Liver (tissue), 9 donors: ENCODE results near the gene DOCK6. TPM values are rescaled to one million over a fixed set of nuclear protein-coding genes. Genes with fewer than 3 reads are reported as not detected.

Source experiments
- DNase-seq: peaks from one replicate; pipeline ENCODE4 v3.0.0-alpha.2; 2017; ENCODE audit warnings: low spot score
- H3K27ac ChIP-seq, 2 donors: one replicate each; pipeline ENCODE4 v1.7.0; 2013; ENCODE audit warnings: inconsistent platforms in 2 of 2, low read length in 2 of 2, control low read depth in 1 of 2, low read depth in 1 of 2, mild to moderate bottlenecking in 1 of 2
- H3K27me3 ChIP-seq, 4 donors: one replicate each; pipeline versions ENCODE4 v1.6.1 to v1.7.0; 2013; ENCODE audit warnings: low read length in 3 of 4, inconsistent platforms in 1 of 4, mild to moderate bottlenecking in 1 of 4, moderate library complexity in 1 of 4; ENCODE audit not compliant: control insufficient read depth in 4 of 4, insufficient read depth in 4 of 4
- H3K36me3 ChIP-seq, 4 donors: one replicate each; pipeline versions ENCODE4 v1.6.1 to v1.7.0; 2013; ENCODE audit warnings: low read length in 3 of 4, mild to moderate bottlenecking in 3 of 4, low read depth in 1 of 4, moderate library complexity in 1 of 4; ENCODE audit not compliant: control insufficient read depth in 4 of 4, insufficient read depth in 3 of 4
- H3K4me1 ChIP-seq, 4 donors: one replicate each; pipeline versions ENCODE4 v1.6.1 to v1.7.0; 2013; ENCODE audit warnings: low read length in 3 of 4, mild to moderate bottlenecking in 3 of 4, moderate library complexity in 1 of 4; ENCODE audit not compliant: control insufficient read depth in 4 of 4, insufficient read depth in 4 of 4
- H3K4me3 ChIP-seq, 3 donors: one replicate each; pipeline versions ENCODE4 v1.6.1 to v1.7.0; 2013; ENCODE audit warnings: low read length in 3 of 3, control low read depth in 1 of 3, low read depth in 1 of 3, mild to moderate bottlenecking in 1 of 3
- H3K9ac ChIP-seq, 2 donors: one replicate each; pipeline ENCODE4 v1.7.0; 2013; ENCODE audit warnings: low read length in 2 of 2, mild to moderate bottlenecking in 2 of 2, moderate library complexity in 2 of 2, control low read depth in 1 of 2, low read depth in 1 of 2
- H3K9me3 ChIP-seq, 4 donors: one replicate each; pipeline versions ENCODE4 v1.6.1 to v1.7.0; 2013; ENCODE audit warnings: low read length in 3 of 4; ENCODE audit not compliant: control insufficient read depth in 4 of 4
- CTCF ChIP-seq: fragments of 150-350 bp; IDR thresholded peaks from 2 replicates; pipeline ENCODE4 v1.5.1; 2017; ENCODE audit warnings: improper control_type of control experiment, low read depth, low read length; ENCODE audit not compliant: missing input control
- EGR1 ChIP-seq, 2 donors: IDR thresholded peaks; 2 replicates each; pipeline ENCODE4 v1.6.1; 2016 to 2018; ENCODE audit warnings: antibody characterized with exemption in 2 of 2, low read depth in 2 of 2
- FOXA1 ChIP-seq: IDR thresholded peaks from 2 replicates; pipeline ENCODE4 v1.6.1; 2016; ENCODE audit warnings: antibody characterized with exemption
- FOXA2 ChIP-seq: IDR thresholded peaks from 2 replicates; pipeline ENCODE4 v1.6.1; 2016; ENCODE audit warnings: antibody characterized with exemption
- GABPA ChIP-seq, 2 donors: IDR thresholded peaks in 1 of 2; conservative IDR thresholded peaks in 1 of 2; 2 replicates each; pipeline ENCODE4 v1.6.1; 2016; ENCODE audit warnings: antibody characterized with exemption in 2 of 2, mild to moderate bottlenecking in 1 of 2, moderate library complexity in 1 of 2
- HNF4A ChIP-seq, 2 donors: conservative IDR thresholded peaks; 2 replicates each; pipeline ENCODE4 v1.6.1; 2016; ENCODE audit warnings: antibody characterized with exemption in 2 of 2, mild to moderate bottlenecking in 2 of 2
- HNF4G ChIP-seq: IDR thresholded peaks from 2 replicates; pipeline ENCODE4 v1.6.1; 2016; ENCODE audit warnings: antibody characterized with exemption
- JUND ChIP-seq, 2 donors: IDR thresholded peaks; 2 replicates each; pipeline ENCODE4 v1.6.1; 2016; ENCODE audit warnings: antibody characterized with exemption in 2 of 2
- MAX ChIP-seq: IDR thresholded peaks from 2 replicates; pipeline ENCODE4 v1.6.1; 2016; ENCODE audit warnings: antibody characterized with exemption
- NR2F2 ChIP-seq: IDR thresholded peaks from 2 replicates; pipeline ENCODE4 v1.6.1; 2016; ENCODE audit warnings: antibody characterized with exemption
- RAD21 ChIP-seq, 2 donors: IDR thresholded peaks; 2 replicates each; pipeline ENCODE4 v1.6.1; 2016; ENCODE audit warnings: antibody characterized with exemption in 2 of 2, mild to moderate bottlenecking in 2 of 2
- RXRA ChIP-seq, 2 donors: IDR thresholded peaks; 2 replicates each; pipeline ENCODE4 v1.6.1; 2017 to 2018; ENCODE audit warnings: antibody characterized with exemption in 2 of 2, mild to moderate bottlenecking in 1 of 2
- SP1 ChIP-seq: IDR thresholded peaks from 2 replicates; pipeline ENCODE4 v1.6.1; 2018; ENCODE audit warnings: antibody characterized with exemption, mild to moderate bottlenecking
- TAF1 ChIP-seq: conservative IDR thresholded peaks from 2 replicates; pipeline ENCODE4 v1.6.1; 2016; ENCODE audit warnings: antibody characterized with exemption, mild to moderate bottlenecking
- YY1 ChIP-seq: IDR thresholded peaks from 2 replicates; pipeline ENCODE4 v1.6.1; 2016; ENCODE audit warnings: antibody characterized with exemption, mild to moderate bottlenecking
- WGBS: extraction: QIAGEN DNeasy Blood & Tissue Kit; methylation state at CpG from one replicate; pipeline ENCODE4 v1.1.7; 2013; 5-methylcytosine and 5-hydroxymethylcytosine counted together
- polyA plus RNA-seq, 2 donors: library from polyadenylated mRNA; stranded (reverse) in 1 of 2; unstranded in 1 of 2; fragments of 200-250 nt in 1 of 2; fragments of >200 nt in 1 of 2; fragmentation: Nextera tagmentation in 1 of 2; extraction: Ambion mirVana in 1 of 2; gene quantifications; one replicate each; pipeline versions ENCODE4 v1.2.1 to v1.2.3, GENCODE V29; 2013 to 2015
- total RNA-seq, 2 donors: library from RNA; depleted of rRNA; stranded (reverse); fragments of >200 nt; gene quantifications; one replicate each; pipeline ENCODE4 v1.2.3, GENCODE V29; 2014
- TF ChIP-seq, protein P1 (sequence below): IDR thresholded peaks from 2 replicates; pipeline ENCODE4 v1.6.1; 2016; ENCODE audit warnings: antibody characterized with exemption, mild to moderate bottlenecking
- TF ChIP-seq, protein P2 (sequence below): IDR thresholded peaks from 2 replicates; pipeline ENCODE4 v1.6.1; 2016; ENCODE audit warnings: antibody characterized with exemption
- TF ChIP-seq, protein P3 (sequence below): IDR thresholded peaks from 2 replicates; pipeline ENCODE4 v1.6.1; 2016; ENCODE audit warnings: antibody characterized with exemption
- donor health status: healthy.
- donor health status: healthy.
- donor health status: healthy.
- donor health status: healthy.
- donor health status: healthy.

DOCK6 gene
- total and polyA plus RNA-seq, 4 donors = 4.9 to 15.8 (median 13.7) TPM

DNA sequence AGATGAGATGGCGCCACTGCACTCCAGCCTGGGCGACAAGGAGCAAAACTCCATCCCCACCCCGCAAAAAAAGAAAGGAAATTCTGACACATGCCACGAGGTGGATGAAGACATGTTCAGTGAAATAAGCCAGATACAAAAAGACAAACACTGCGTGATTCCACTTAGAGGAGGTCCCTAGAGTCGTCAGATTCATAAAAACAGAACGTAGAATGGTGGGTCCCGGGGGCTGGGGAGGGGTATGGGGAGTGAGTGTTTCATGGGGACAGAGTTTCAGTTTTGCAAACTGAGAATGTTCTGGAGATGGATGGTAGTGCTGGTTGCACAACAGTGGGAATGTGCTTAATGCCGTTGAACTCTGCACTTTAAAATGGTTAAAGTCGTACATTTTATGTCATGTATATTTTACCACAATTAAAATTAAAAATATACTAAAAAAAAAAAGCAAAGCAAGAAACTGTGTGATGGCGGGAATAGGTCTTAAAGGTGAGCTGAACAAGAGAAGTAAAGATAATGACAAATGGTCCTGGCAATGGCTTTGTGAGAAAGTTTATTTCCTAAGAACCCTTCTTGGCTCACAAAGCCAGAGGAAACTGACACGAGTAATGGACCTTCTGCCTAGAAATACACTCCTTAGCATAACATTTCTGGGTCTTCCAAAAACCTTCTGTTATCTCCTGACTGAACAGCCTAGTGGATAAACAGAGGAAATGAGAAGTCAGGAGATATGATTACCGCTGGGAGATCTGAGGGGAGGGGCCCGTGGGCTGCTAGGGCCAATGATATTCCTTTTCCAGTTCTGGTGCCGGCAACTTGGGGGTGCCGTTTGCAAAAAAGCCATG lies 102.5 kb downstream of the DOCK6 start:
- TF ChIP-seq CTCF = peak; percentile 18
- TF ChIP-seq, protein P1, sequence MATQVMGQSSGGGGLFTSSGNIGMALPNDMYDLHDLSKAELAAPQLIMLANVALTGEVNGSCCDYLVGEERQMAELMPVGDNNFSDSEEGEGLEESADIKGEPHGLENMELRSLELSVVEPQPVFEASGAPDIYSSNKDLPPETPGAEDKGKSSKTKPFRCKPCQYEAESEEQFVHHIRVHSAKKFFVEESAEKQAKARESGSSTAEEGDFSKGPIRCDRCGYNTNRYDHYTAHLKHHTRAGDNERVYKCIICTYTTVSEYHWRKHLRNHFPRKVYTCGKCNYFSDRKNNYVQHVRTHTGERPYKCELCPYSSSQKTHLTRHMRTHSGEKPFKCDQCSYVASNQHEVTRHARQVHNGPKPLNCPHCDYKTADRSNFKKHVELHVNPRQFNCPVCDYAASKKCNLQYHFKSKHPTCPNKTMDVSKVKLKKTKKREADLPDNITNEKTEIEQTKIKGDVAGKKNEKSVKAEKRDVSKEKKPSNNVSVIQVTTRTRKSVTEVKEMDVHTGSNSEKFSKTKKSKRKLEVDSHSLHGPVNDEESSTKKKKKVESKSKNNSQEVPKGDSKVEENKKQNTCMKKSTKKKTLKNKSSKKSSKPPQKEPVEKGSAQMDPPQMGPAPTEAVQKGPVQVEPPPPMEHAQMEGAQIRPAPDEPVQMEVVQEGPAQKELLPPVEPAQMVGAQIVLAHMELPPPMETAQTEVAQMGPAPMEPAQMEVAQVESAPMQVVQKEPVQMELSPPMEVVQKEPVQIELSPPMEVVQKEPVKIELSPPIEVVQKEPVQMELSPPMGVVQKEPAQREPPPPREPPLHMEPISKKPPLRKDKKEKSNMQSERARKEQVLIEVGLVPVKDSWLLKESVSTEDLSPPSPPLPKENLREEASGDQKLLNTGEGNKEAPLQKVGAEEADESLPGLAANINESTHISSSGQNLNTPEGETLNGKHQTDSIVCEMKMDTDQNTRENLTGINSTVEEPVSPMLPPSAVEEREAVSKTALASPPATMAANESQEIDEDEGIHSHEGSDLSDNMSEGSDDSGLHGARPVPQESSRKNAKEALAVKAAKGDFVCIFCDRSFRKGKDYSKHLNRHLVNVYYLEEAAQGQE = peak; percentile 37
- TF ChIP-seq JUND (IDR thresholded peaks at IDR 0.05) = peak in 1 of 2 donors; percentile 37
- peak; percentile 63 for TF ChIP-seq NR2F2
- TF ChIP-seq, protein P2, sequence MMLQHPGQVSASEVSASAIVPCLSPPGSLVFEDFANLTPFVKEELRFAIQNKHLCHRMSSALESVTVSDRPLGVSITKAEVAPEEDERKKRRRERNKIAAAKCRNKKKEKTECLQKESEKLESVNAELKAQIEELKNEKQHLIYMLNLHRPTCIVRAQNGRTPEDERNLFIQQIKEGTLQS = no peak
- no peak for TF ChIP-seq HNF4G
- TF ChIP-seq FOXA2 = no peak
- TF ChIP-seq EGR1 (IDR thresholded peaks at IDR 0.05; ENCODE audit: low read depth in 2 of 2) = no peak
- no peak for TF ChIP-seq GABPA (IDR thresholded peaks at IDR 0.05 in 1 of 2, conservative IDR thresholded peaks at IDR 0.05 in 1 of 2)
- TF ChIP-seq FOXA1 = no peak
- peak; percentile 61 to 73 for TF ChIP-seq HNF4A (conservative IDR thresholded peaks at IDR 0.05)
- peak in 1 of 2 donors; percentile 28 for TF ChIP-seq RAD21 (IDR thresholded peaks at IDR 0.05)
- TF ChIP-seq YY1 = peak; percentile 88
- TF ChIP-seq TAF1 = no peak
- peak; percentile 96 to 98 for TF ChIP-seq RXRA (IDR thresholded peaks at IDR 0.05)
- TF ChIP-seq, protein P3, sequence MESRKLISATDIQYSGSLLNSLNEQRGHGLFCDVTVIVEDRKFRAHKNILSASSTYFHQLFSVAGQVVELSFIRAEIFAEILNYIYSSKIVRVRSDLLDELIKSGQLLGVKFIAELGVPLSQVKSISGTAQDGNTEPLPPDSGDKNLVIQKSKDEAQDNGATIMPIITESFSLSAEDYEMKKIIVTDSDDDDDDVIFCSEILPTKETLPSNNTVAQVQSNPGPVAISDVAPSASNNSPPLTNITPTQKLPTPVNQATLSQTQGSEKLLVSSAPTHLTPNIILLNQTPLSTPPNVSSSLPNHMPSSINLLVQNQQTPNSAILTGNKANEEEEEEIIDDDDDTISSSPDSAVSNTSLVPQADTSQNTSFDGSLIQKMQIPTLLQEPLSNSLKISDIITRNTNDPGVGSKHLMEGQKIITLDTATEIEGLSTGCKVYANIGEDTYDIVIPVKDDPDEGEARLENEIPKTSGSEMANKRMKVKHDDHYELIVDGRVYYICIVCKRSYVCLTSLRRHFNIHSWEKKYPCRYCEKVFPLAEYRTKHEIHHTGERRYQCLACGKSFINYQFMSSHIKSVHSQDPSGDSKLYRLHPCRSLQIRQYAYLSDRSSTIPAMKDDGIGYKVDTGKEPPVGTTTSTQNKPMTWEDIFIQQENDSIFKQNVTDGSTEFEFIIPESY = no peak
- no peak for TF ChIP-seq SP1
- peak; percentile 69 for TF ChIP-seq MAX
- Histone ChIP-seq H3K9me3 (no peaks in the 10 kb centered on the region), H3K36me3 (no peaks in the 10 kb centered on the region), H3K27me3 (no peaks in the 10 kb centered on the region), H3K4me3 (no peak overlapping the region), H3K9ac (peak overlapping the region in 1 of 2 donors; percentile 49), H3K27ac (peak overlapping the region; percentile 94 to 97), H3K4me1 (peaks cover 3 to 43% (median 30%) of the 10 kb centered on the region in 4 donors)
- no peak for DNase-seq
- WGBS = 27% methylated on average over 16 of the region's 16 CpGs
